ENCODE data around the gene SAPCD1.

SAPCD1 gene

DNA sequence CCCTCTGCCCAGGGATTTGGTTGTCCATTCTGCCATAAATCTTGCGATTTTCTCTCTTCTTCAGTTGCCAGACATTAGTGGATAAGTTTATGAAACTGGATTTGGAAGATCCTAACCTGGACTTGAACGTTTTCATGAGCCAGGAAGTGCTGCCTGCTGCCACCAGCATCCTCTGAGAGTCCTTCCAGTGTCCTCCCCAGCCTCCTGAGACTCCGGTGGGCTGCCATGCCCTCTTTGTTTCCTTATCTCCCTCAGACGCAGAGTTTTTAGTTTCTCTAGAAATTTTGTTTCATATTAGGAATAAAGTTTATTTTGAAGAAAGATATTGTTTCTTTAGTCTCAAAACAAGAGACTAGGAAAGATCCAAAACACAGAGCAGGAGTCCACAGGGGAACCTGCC lies at the start of gene SAPCD1:
Gene SAPCD1 (plus strand): TSS at position 301 of the 400 bp plus-strand sequence. CDS start 399 bp downstream, outside the sequence.
- no peak within 1 kb of the TSS for H3K4me3 ChIP-seq (ENCODE audit: low read depth, low read length)
- no peak for DNase-seq (ENCODE audit: low read depth, low spot score)
- TF ChIP-seq, protein P1, sequence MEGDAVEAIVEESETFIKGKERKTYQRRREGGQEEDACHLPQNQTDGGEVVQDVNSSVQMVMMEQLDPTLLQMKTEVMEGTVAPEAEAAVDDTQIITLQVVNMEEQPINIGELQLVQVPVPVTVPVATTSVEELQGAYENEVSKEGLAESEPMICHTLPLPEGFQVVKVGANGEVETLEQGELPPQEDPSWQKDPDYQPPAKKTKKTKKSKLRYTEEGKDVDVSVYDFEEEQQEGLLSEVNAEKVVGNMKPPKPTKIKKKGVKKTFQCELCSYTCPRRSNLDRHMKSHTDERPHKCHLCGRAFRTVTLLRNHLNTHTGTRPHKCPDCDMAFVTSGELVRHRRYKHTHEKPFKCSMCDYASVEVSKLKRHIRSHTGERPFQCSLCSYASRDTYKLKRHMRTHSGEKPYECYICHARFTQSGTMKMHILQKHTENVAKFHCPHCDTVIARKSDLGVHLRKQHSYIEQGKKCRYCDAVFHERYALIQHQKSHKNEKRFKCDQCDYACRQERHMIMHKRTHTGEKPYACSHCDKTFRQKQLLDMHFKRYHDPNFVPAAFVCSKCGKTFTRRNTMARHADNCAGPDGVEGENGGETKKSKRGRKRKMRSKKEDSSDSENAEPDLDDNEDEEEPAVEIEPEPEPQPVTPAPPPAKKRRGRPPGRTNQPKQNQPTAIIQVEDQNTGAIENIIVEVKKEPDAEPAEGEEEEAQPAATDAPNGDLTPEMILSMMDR (IDR thresholded peaks at IDR 0.05; ENCODE audit: low read depth, low read length) = no peak
- in situ Hi-C loops (cut with HindIII; ENCODE audit: low sequenced_read_pairs) = no loop called here

DNA sequence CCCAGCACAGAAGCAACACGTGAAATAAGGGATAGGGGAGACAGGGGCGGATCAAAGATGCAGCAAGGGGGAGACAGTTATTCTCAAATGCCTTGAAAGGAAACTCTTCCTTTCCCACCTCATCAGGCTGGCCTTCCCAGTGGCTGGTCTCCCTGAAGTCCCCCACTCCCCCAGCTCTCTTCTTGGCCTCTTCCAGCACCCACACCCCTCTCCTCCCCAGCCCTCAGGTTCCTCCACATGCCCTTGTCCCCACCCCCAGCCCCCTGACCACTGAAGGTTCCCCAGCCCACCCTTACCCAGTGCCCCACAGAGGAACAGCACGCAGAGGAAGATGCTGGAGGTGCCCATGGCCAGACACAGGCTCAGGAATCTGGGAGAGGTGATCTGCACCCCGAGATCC lies 49.0 kb upstream of the SAPCD1 start:
- in situ Hi-C loops (cut with HindIII; ENCODE audit: low sequenced_read_pairs) = no loop called here
- DNase-seq (ENCODE audit: low read depth, low spot score) = no peak
- no peak overlapping the region for H3K4me3 ChIP-seq (ENCODE audit: low read depth, low read length)
- TF ChIP-seq, protein P1 (IDR thresholded peaks at IDR 0.05; ENCODE audit: low read depth, low read length) = no peak

DNA sequence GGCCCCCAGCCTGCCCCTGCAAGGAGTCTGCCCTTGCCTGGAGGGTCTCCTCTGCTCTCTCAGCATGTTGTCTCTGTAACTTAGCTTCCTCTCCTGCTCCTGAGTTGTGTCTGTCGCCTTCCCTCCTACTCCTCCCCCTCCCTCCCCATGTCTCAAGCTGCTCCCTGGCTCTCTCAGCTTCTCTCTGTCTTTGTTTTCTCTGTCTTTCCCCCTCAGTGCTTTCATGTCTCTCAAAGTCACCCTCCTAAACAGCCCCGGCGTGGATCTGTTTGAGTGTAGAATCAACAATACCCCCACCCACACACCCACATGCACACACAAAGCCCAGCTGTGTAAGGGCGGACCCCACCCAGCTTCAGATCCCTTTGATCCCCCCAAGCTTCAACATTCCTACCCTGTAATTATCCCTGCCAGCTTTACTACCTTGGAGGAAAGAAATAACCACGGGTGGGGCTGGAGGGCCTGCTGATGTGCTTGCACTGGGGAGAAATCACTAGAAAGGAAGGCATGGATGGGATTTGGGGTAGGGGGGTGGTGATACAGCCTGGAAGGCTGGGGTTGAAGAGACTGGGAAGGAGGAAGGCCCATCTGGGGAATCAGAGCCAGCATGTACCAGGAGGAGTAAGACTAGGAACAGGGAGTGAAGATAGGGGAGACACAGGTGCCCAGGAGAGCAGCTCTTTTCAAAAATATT lies 48.3 kb upstream of the SAPCD1 start:
- DNase-seq (ENCODE audit: low read depth, low spot score) = no peak
- TF ChIP-seq, protein P1 (IDR thresholded peaks at IDR 0.05; ENCODE audit: low read depth, low read length) = no peak
- in situ Hi-C loops (cut with HindIII; ENCODE audit: low sequenced_read_pairs) = no loop called here
- no peak overlapping the region for H3K4me3 ChIP-seq (ENCODE audit: low read depth, low read length)

DNA sequence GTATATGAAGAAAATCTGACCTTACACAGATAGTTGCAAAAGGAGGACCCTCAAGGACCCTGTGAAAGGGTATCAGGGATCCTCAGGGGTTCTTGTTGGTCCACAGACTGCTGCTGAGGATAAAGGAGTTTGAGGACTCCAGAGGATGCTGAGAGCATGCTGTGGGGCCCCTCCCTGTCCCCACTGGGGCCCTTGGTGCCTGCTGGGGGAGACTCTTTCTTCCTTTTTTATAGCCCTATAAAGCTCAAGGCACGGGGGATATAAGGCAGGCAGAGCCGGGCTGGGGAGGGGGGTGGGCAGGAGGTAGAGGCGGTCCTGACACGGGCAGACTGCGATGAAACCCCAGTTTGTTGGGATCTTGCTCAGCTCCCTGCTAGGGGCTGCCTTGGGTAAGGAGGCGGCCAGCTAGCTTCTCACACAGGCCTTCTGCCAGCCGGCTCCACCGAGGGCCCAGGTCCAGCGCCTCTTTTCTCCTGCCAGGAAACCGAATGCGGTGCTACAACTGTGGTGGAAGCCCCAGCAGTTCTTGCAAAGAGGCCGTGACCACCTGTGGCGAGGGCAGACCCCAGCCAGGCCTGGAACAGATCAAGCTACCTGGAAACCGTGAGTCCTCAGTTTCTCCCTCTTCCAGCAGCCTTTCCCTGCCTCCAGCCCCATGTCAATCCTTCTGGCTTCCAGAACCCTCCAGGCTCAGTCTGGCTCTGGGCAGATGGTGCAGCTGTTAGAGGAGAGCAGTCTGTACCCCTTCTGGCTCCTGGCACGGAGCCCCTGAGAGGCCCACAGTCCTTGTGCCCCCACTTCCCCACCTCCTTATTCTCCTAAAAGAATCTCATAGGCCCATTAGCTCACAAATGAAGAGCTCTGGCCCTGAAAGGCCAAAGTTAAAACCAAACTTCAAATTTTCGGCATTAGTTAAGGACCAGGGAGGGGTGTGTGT lies 47.2 kb upstream of the SAPCD1 start, which contains the start of gene LY6G6D:
Gene LY6G6D (plus strand): TSS at position 327 of the 937 bp plus-strand sequence. CDS start 8 bp downstream, at position 335.
- no peak for DNase-seq (ENCODE audit: low read depth, low spot score)
- H3K4me3 ChIP-seq (ENCODE audit: low read depth, low read length) = no peak within 1 kb of the TSS
- in situ Hi-C loops (cut with HindIII; ENCODE audit: low sequenced_read_pairs) = no loop called here
- TF ChIP-seq, protein P1 (IDR thresholded peaks at IDR 0.05; ENCODE audit: low read depth, low read length) = no peak

DNA sequence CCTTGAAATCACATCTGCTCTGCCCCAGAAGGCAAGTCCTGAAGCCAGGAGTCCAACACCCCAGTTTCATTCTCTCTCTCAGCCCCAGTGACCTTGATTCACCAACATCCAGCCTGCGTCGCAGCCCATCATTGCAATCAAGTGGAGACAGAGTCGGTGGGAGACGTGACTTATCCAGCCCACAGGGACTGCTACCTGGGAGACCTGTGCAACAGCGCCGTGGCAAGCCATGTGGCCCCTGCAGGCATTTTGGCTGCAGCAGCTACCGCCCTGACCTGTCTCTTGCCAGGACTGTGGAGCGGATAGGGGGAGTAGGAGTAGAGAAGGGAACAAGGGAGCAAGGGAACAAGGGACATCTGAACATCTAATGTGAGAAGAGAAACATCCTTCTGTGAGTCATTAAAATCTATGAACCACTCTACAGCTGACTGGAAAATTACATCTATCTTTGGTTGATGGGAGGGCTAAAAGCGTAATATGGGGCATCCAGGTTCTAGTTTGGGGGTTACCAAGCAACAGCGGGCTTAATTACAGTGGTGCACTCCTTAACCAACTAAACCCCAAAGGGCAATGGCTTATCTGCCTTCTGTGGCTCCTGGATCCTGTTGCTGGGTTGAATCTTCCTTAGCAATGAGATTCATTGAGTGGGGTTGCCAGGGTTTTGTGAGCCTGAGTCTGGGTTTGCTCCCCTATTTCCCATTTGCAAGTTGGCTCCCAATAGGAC lies 44.8 kb upstream of the SAPCD1 start:
- in situ Hi-C loops (cut with HindIII; ENCODE audit: low sequenced_read_pairs) = no loop called here
- TF ChIP-seq, protein P1 (IDR thresholded peaks at IDR 0.05; ENCODE audit: low read depth, low read length) = no peak
- no peak overlapping the region for H3K4me3 ChIP-seq (ENCODE audit: low read depth, low read length)
- DNase-seq (ENCODE audit: low read depth, low spot score) = no peak

DNA sequence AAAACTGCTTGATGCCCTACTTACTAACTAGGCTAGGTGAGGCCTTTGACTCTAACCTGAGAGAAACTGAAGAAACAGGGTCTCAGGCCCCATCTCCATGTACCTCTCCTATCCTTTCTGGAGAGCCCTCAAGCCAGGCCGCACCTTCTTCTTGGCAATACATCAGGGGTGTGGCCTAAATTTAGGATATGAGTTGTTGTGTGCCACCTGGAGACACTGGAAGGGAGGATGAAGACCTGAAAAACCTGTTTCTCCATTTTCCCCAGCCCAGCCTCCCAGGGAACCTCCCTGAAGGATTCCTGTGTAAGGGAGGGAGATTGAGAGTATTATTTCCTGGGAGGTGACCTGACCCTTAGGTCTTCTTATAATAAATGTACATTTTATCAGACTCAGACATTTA lies 44.2 kb upstream of the SAPCD1 start:
- H3K4me3 ChIP-seq (ENCODE audit: low read depth, low read length) = no peak overlapping the region
- in situ Hi-C loops (cut with HindIII; ENCODE audit: low sequenced_read_pairs) = no loop called here
- TF ChIP-seq, protein P1 (IDR thresholded peaks at IDR 0.05; ENCODE audit: low read depth, low read length) = no peak
- no peak for DNase-seq (ENCODE audit: low read depth, low spot score)
